Right cardiac atrium (tissue), 5 donors: ENCODE measurements around the gene BMF. TPM values are rescaled to one million over a fixed set of nuclear protein-coding genes. Genes with fewer than 3 reads are reported as not detected.
"Not testable (repeated sequence)": the region's sequence is repeated elsewhere in the genome, so short reads cannot be mapped to it uniquely, and the experiment has no call there.

Experiments used
- ATAC-seq, 2 donors: fragments of 200-7000 bp; cut with Tn5 transposase; one replicate each; pipeline versions ENCODE4 v1.8.0 to v1.9.1; 2020; ENCODE audit warnings: moderate library complexity in 2 of 2, mild to moderate bottlenecking in 1 of 2
- DNase-seq, 3 donors: peaks; one replicate each; pipeline ENCODE4 v3.0.0-alpha.2; 2020
- H3K27ac ChIP-seq: one replicate; pipeline ENCODE4 v1.5.1; 2013; ENCODE audit warnings: mild to moderate bottlenecking, low read length, control low read depth, moderate library complexity
- H3K27me3 ChIP-seq: one replicate; pipeline ENCODE4 v1.6.1; 2013; ENCODE audit not compliant: control insufficient read depth, insufficient read depth
- H3K4me1 ChIP-seq: one replicate; pipeline ENCODE4 v1.6.1; 2013; ENCODE audit warnings: low read length; ENCODE audit not compliant: control insufficient read depth, insufficient read depth
- H3K4me3 ChIP-seq: one replicate; pipeline ENCODE4 v1.5.1; 2013; ENCODE audit warnings: low read length, control low read depth
- H3K9me3 ChIP-seq: one replicate; pipeline ENCODE4 v1.6.1; 2013; ENCODE audit warnings: low read length; ENCODE audit not compliant: control insufficient read depth
- WGBS: extraction: QIAGEN DNeasy Blood & Tissue Kit; methylation state at CpG from one replicate; pipeline ENCODE4 v1.1.7; 2013; 5-methylcytosine and 5-hydroxymethylcytosine counted together
- intact Hi-C, 4 donors: fragments of 100-400 bp; cut with DNase I; formaldehyde crosslinking; loops; one replicate each; pipeline versions ENCODE4 v1.11.0 to v1.14.0; 2022 to 2023
- polyA plus RNA-seq: library from polyadenylated mRNA; stranded (reverse); fragments of 200-250 nt; gene quantifications from one replicate; pipeline ENCODE4 v1.2.3, GENCODE V29; 2013
- total RNA-seq, 4 donors: library from RNA; stranded (reverse); fragmentation: NEBNext Ultra II Directional; extraction: Animal tissue kit (Norgen Biotek cat#: 25700); gene quantifications; one replicate each; pipeline ENCODE4 v1.2.1, GENCODE V29; 2021
- donor health status: healthy with polysubstance abuse.
- donor health status: DM: no; HTN: yes; CAD: no.
- donor health status: DM: no; HTN: no; CAD: no.
- donor health status: DM: no; HTN: yes; CAD: no; lungs with severe emphysema.
- donor health status: DM: yes; HTN: yes; CAD: no.

Gene BMF
- total and polyA plus RNA-seq, 5 donors, result 2.9 to 9.9 (median 8.3) TPM

DNA sequence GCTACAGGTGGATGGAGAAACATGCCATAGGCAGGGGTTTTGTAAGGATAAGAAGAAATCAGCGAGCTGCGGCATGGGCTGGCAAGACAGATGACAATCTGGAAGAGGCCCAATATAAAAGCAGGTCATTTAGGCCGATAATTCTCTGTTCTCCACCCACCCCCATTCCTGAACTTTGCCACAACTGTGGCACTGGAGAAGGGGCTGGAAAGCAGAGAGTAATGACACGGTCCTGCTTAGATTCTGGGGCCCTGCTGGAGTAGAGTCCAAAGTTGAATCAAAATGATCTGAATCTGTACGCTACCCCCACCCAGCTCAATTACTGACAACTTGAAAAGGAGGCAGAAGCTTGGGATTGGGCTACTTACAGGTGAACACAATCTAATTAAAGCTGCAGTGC lies 33.7 kb upstream of the BMF start:
- DNase-seq (no peak), ATAC-seq (no peak)
- Histone ChIP-seq H3K9me3 (no peaks in the 10 kb centered on the region), H3K27me3 (no peaks in the 10 kb centered on the region), H3K4me1 (no peaks in the 10 kb centered on the region), H3K4me3 (no peak overlapping the region), H3K27ac (no peak overlapping the region)
- 91% methylated on average over 5 of the region's 5 CpGs for WGBS
- intact Hi-C loops, result no loop called here

DNA sequence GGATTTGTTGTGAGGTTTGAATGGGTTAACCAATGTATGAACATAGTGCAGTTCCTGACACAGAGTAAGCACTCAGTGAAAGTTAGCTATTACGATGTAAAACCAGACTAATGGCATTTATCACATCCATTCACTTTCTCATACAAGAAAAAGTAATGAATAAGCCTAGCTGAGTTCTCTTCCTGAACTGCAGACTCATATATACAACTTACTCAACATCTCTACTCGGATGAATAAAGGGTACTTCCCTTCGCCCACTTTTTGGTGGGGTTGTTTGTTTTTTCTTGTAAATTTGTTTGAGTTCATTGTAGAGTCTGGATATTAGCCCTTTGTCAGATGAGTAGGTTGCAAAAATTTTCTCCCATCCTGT lies 29.5 kb upstream of the BMF start:
- DNase-seq, intact Hi-C loops, H3K27ac ChIP-seq, H3K9me3 ChIP-seq, H3K4me3 ChIP-seq, ATAC-seq, H3K27me3 ChIP-seq, H3K4me1 ChIP-seq: not testable (repeated sequence)
- 68% methylated on average over 3 of the region's 3 CpGs for WGBS

DNA sequence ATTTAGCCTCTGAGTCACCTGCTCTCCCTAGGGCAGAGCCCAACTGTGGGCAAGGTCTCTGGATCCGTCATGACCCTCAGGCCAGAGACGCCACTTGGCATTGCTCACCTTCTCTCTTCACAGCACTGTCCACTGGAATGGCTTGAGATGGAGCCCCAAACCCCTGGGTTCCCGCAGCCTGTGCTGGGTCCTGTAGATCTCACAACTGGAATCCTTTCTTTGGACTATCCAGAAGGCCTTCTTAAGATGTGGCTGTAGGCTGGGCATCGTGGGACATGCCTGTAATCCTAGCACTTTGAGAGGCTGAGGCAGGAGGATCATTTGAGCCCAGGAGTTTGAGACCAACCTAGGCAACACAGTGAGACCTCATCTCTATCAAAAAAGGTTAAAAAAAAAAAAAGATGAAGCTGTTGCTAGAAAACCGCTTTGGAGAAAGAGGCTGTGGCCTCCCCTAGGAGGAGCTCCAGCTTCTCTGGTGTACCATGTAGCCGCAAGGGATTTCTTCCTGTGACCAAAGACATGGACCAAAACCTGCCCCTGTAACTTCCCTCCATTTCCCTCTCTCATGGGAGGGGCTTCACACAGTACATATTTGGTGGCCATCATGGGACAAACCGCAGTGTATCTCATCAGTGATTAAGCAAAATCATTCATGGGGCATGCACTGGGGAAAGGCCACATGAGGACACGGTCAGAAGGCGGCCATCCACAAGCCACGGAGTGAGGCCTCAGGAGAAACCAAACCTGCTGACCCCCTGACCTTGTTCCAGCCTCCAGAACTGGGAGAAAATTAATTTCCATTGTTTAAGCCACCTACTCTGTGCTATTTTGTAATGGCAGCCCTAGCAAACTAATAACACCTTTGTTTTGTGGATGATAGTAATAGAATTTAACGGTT lies 28.9 kb upstream of the BMF start:
- ATAC-seq, result no peak
- Histone ChIP-seq H3K27me3 (no peaks in the 10 kb centered on the region), H3K4me1 (no peaks in the 10 kb centered on the region), H3K27ac (no peak overlapping the region), H3K4me3 (no peak overlapping the region), H3K9me3 (no peaks in the 10 kb centered on the region)
- no peak for DNase-seq
- 91% methylated on average over 11 of the region's 11 CpGs for WGBS
- intact Hi-C loops, result no loop called here

DNA sequence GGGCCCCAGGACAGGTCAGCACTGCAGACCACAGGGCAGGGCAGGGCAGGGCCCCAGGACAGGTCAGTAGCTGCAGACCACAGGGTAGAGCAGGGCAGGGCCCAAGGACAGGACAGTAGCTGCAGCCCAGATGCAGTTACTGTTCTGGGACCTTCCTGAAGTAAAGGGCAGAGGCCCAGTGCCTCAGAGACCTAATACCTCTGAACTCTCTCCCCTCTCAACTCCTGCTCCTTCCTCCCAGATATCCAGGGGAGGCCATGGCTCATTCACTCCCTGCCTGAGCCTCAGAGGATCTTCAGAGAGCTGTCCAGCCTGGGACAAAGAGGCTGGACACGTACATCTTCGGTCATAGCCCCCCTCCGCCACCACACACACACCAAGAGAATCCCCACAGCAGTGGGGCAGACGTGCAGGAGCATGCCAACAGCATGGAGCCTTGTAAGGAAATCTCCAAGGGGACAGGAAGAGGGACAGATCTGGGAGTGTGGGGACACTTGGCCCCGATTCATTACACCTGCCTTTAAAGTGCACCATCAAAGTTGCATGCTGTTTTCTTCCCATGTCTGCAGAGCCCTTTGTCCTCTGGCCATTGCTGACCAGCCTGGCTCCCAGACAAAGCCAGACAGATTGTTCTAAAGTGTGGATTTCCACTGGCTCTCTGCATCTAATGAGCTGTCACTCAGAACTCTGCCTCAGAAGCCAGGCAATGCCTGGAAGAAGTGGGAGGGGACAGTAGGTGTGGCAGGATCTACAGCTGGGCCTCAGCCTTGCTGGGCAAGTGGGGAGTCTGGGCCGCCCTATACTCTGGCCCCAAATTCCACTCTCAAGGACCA lies 28.0 kb upstream of the BMF start:
- DNase-seq (no peak), ATAC-seq (no peak)
- H3K9me3 ChIP-seq, result no peaks in the 10 kb centered on the region
- intact Hi-C loops, result no loop called here
- H3K4me3 ChIP-seq, result no peak overlapping the region
- H3K27me3 ChIP-seq, result no peaks in the 10 kb centered on the region
- WGBS, result 87% methylated on average over 6 of the region's 6 CpGs
- H3K27ac ChIP-seq, result no peak overlapping the region
- no peaks in the 10 kb centered on the region for H3K4me1 ChIP-seq

- WGBS, result 68% methylated on average over 1 of the region's 1 CpG
These were observed 27.3 kb upstream of the BMF start for GRCh38 chr15:40135846-40136450.

GRCh38 chr15:40134885-40135284 lies 26.2 kb upstream of the BMF start:
- Histone ChIP-seq H3K4me1 (no peaks in the 10 kb centered on the region), H3K4me3 (no peak overlapping the region), H3K27ac (no peak overlapping the region), H3K27me3 (peaks cover 2% of the 10 kb centered on the region), H3K9me3 (no peaks in the 10 kb centered on the region)
- intact Hi-C loops, result no loop called here
- ATAC-seq (no peak), DNase-seq (no peak)
- WGBS, result 85% methylated on average over 9 of the region's 9 CpGs

More at GRCh38 chr15:40135846-40136450, 27.3 kb upstream of the BMF start:
- H3K4me3 ChIP-seq, ATAC-seq, intact Hi-C loops, H3K27ac ChIP-seq, H3K9me3 ChIP-seq, DNase-seq, H3K4me1 ChIP-seq, H3K27me3 ChIP-seq: not testable (repeated sequence)

DNA sequence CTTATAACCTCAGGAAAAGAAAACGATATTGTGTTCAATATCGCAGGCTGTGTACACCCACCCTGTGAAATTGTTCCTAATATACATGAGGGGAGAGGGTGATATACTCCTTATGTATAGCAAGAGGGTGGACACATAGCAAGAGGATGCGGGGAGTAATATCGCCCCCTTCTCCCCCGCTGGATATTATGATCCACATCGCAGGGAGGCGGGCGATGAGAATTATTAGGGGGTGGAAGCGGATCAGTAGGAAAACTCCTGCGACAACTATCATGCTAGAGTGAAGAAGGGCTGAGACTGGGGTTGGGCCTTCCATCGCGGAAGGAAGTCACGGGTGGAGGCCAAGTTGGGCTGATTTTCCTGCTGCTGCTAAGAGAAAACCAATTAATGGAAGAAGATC lies 24.9 kb upstream of the BMF start:
- no peak for DNase-seq
- no peak overlapping the region for H3K27ac ChIP-seq
- H3K4me3 ChIP-seq, result no peak overlapping the region
- H3K27me3 ChIP-seq, result peaks cover 2% of the 10 kb centered on the region
- ATAC-seq, result no peak
- intact Hi-C loops, result no loop called here
- no peaks in the 10 kb centered on the region for H3K9me3 ChIP-seq
- H3K4me1 ChIP-seq, result no peaks in the 10 kb centered on the region
- 88% methylated on average over 13 of the region's 13 CpGs for WGBS

GRCh38 chr15:40130799-40131502 lies 22.3 kb upstream of the BMF start:
- Histone ChIP-seq H3K4me1 (no peaks in the 10 kb centered on the region), H3K9me3 (no peaks in the 10 kb centered on the region), H3K4me3 (no peak overlapping the region), H3K27ac (no peak overlapping the region), H3K27me3 (peaks cover 2% of the 10 kb centered on the region)
- WGBS, result 87% methylated on average over 19 of the region's 19 CpGs
- DNase-seq (no peak), ATAC-seq (no peak)
- intact Hi-C loops, result no loop called here

DNA sequence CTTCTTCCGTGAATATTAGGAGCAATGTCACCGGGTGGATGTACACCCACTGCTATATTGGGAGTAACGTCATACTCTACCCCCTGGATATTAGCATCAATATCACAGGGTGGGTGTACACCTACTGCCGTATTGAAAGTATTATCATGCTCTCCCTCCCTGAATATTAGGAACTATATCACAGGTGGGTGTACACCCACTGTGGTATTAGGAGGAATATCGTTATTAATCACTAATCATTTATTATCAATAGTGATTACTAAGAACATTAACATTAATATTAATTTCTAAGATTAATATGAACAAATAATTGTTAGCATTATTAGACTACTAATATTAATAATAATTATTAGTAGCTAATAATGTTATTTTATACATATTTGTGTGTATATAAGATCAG lies 21.4 kb upstream of the BMF start:
- 80% methylated on average over 5 of the region's 5 CpGs for WGBS
- H3K4me3 ChIP-seq, result no peak overlapping the region
- no peaks in the 10 kb centered on the region for H3K4me1 ChIP-seq
- no peaks in the 10 kb centered on the region for H3K9me3 ChIP-seq
- no peak overlapping the region for H3K27ac ChIP-seq
- no peak for ATAC-seq
- no peak for DNase-seq
- intact Hi-C loops, result no loop called here
- peaks cover 2% of the 10 kb centered on the region for H3K27me3 ChIP-seq

DNA sequence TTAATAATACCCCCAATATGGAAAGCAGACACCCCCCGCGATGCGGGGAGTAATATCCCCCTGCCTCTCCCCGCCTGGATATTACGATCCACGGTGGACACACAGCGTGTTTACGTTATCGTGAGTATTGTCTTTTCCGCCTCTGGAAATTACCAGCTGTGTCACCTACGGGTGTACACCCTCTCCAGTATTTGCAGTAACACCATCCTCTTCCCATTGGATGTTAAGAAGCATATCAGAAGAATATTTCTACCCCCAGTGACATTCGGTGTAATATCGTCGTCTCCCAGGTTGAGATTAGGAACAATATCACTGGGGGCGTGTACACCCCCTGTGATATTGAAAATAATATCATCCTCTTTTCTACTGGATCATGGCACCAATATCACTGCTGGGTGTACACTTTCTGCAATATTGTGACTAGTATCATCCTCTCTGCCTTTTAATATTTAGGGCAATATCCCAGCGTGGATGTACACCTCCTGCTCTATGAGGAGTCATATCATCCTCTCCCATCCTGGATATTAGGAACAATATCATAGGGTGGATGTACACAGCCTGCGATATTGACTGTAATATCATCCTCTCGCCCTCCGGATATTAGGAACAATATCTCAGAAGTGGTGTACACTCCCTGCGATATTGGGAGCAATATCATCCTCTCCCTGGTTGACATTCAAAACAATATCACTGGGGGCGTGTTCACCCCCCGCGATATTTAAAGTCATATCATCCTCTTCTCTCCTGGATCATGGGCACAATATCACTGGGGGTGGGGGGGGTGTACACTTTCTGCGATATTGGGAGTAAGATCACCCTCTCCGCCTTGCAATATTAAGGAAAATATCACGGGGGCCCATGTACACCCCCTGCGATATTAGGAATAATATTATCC lies 20.3 kb upstream of the BMF start:
- ATAC-seq (no peak), DNase-seq (no peak)
- no peaks in the 10 kb centered on the region for H3K9me3 ChIP-seq
- no peak overlapping the region for H3K4me3 ChIP-seq
- peaks cover 2% of the 10 kb centered on the region for H3K27me3 ChIP-seq
- 78% methylated on average over 27 of the region's 27 CpGs for WGBS
- no peak overlapping the region for H3K27ac ChIP-seq
- intact Hi-C loops, result no loop called here
- no peaks in the 10 kb centered on the region for H3K4me1 ChIP-seq
